Subcutaneous adipose tissue (tissue), 4 donors: ENCODE results near the gene ZBTB42. TPM values are rescaled to one million over a fixed set of nuclear protein-coding genes. Genes with fewer than 3 reads are reported as not detected.

Source experiments
- CTCF ChIP-seq: fragments of 450-650 bp; IDR thresholded peaks from one replicate; pipeline ENCODE4 v1.5.1; 2016; ENCODE audit warnings: low read depth, mild to moderate bottlenecking, control low read depth, antibody characterized with exemption, moderate library complexity
- total RNA-seq, 4 donors: library from RNA; depleted of rRNA; stranded (reverse); fragments of >200 nt; gene quantifications; one replicate each; pipeline ENCODE4 v1.1.0, GENCODE V29; 2016

ZBTB42 gene
- total RNA-seq, 4 donors from 2014 or later: 1.5 to 18.1 (median 3.1) TPM

GRCh38 chr14:104755621-104756020, 45.3 kb upstream of the ZBTB42 start:
- TF ChIP-seq CTCF: no peak

GRCh38 chr14:104756477-104757237, 44.2 kb upstream of the ZBTB42 start:
- TF ChIP-seq CTCF: no peak

- TF ChIP-seq CTCF: no peak
These were observed 43.7 kb upstream of the ZBTB42 start for GRCh38 chr14:104757238-104757585.

- no peak for TF ChIP-seq CTCF
These were observed 43.1 kb upstream of the ZBTB42 start for GRCh38 chr14:104757681-104758392.

- TF ChIP-seq CTCF: no peak
These were observed 41.6 kb upstream of the ZBTB42 start for GRCh38 chr14:104758981-104759969.

GRCh38 chr14:104765517-104765916, 35.4 kb upstream of the ZBTB42 start:
- TF ChIP-seq CTCF: no peak
